Measurements from ENCODE around the gene NELL1. TPM values are rescaled to one million over a fixed set of nuclear protein-coding genes. Genes with fewer than 3 reads are reported as not detected.

NELL1 gene
- total RNA-seq, 1 experiment from 2014 or later = 0.22 TPM

DNA sequence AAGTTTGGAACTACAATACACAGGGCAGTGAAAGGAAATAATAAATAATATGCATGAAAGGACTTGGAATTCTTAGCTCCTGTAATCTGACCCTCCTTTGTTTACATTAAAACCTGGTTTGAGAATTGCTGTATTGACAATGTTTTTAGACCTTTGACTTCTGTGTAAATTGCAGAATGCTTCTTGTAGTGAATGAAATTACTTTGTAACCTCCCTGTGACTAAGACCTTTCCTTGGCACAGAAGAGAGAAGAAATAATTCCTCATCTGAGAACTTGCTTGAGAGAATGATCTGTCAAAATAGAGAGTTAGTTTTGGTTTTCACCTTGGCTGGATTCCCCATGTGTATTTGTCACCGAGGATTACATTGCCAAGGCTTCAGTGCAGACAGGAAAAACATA lies 883.5 kb downstream of the NELL1 start:
- Mint-ChIP-seq H3K4me1 (peaks cover 4 to 9% of the 10 kb centered on the region in 2 experiments), H3K27me3 (ENCODE audit: low read depth) (no peaks in the 10 kb centered on the region), H3K36me3 (ENCODE audit: insufficient read depth in 1 of 3, low read depth in 3 of 3) (no peaks in the 10 kb centered on the region)

More for the DNA sequence above, 883.5 kb downstream of the NELL1 start:
- Histone ChIP-seq H2BK120ac (ENCODE audit: low read depth, low read length, poor library complexity, severe bottlenecking) (no peak overlapping the region), H3K23me2 (ENCODE audit: insufficient read length, low read depth, low read length, poor library complexity, severe bottlenecking) (no peaks in the 10 kb centered on the region), H3K9ac (ENCODE audit: extremely low read depth, insufficient read length, low read length) (no peak overlapping the region), H4K5ac (ENCODE audit: insufficient read length, low read depth, low read length) (no peak overlapping the region), H3K18ac (ENCODE audit: insufficient read length, low read depth, low read length) (no peak overlapping the region), H3K14ac (ENCODE audit: insufficient read depth, low read length) (no peak overlapping the region), H4K91ac (ENCODE audit: insufficient read length, low read depth, low read length) (no peak overlapping the region), H3K27me3 (ENCODE audit: insufficient read depth, low read length) (no peaks in the 10 kb centered on the region), H2BK5ac (ENCODE audit: insufficient read length, low read length) (no peak overlapping the region), H3K4me1 (ENCODE audit: insufficient read depth, low read length) (no peaks in the 10 kb centered on the region), H3K79me1 (ENCODE audit: insufficient read depth, low read depth, low read length, poor library complexity, severe bottlenecking) (no peaks in the 10 kb centered on the region), H3K23ac (ENCODE audit: insufficient read length, low read depth, low read length) (no peak overlapping the region), H2BK12ac (ENCODE audit: insufficient read length, low read depth, low read length) (no peak overlapping the region), H3K56ac (ENCODE audit: insufficient read length, low read depth, low read length) (no peak overlapping the region), H3T11ph (ENCODE audit: low read length) (no peak overlapping the region), H4K20me1 (ENCODE audit: control insufficient read depth, insufficient read depth, insufficient read length) (no peaks in the 10 kb centered on the region), H3K27ac (ENCODE audit: insufficient read length, low read depth, low read length) (no peak overlapping the region), H2BK20ac (ENCODE audit: low read depth, low read length, poor library complexity, severe bottlenecking) (no peak overlapping the region), H2BK15ac (ENCODE audit: low read depth, low read length) (no peak overlapping the region), H3K79me2 (ENCODE audit: insufficient read depth, low read length) (no peaks in the 10 kb centered on the region), H3K9me3 (ENCODE audit: control insufficient read depth, low read depth, low read length) (no peaks in the 10 kb centered on the region), H3K4ac (ENCODE audit: low read depth, low read length) (no peak overlapping the region), H2AFZ (ENCODE audit: low read length) (no peak overlapping the region), H4K8ac (replicated peaks; ENCODE audit: insufficient read length, low read depth, low read length) (no peak overlapping the region), H3K4me2 (ENCODE audit: insufficient read depth, insufficient read length, low read length) (no peak overlapping the region), H2AK5ac (ENCODE audit: insufficient read length, low read length) (no peak overlapping the region)
- no peak overlapping the region for H3K4me3 Mint-ChIP-seq
- DNase-seq = no peak
- TF ChIP-seq, protein P1, sequence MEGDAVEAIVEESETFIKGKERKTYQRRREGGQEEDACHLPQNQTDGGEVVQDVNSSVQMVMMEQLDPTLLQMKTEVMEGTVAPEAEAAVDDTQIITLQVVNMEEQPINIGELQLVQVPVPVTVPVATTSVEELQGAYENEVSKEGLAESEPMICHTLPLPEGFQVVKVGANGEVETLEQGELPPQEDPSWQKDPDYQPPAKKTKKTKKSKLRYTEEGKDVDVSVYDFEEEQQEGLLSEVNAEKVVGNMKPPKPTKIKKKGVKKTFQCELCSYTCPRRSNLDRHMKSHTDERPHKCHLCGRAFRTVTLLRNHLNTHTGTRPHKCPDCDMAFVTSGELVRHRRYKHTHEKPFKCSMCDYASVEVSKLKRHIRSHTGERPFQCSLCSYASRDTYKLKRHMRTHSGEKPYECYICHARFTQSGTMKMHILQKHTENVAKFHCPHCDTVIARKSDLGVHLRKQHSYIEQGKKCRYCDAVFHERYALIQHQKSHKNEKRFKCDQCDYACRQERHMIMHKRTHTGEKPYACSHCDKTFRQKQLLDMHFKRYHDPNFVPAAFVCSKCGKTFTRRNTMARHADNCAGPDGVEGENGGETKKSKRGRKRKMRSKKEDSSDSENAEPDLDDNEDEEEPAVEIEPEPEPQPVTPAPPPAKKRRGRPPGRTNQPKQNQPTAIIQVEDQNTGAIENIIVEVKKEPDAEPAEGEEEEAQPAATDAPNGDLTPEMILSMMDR (conservative IDR thresholded peaks at IDR 0.05) = no peak
- H3K27ac Mint-ChIP-seq = peak overlapping the region in 2 of 3 experiments; percentile 20 to 24; a peak in 1 of 7 replicates
- WGBS (ENCODE audit: extremely low coverage, insufficient read length, low lambda C conversion rate) = no CpG with 5 or more reads among the region's 1 CpG
- no peaks in the 10 kb centered on the region; a peak in 2 of 5 replicates for H3K9me3 Mint-ChIP-seq

All from H9 (cell line).